CD4-positive, alpha-beta T cell treated with Interleukin-6 at 100 ng/mL for 8 hours (primary cell): Measurements from ENCODE around the gene DDX27.
"Not testable (repeated sequence)": the region's sequence is repeated elsewhere in the genome, so short reads cannot be mapped to it uniquely, and the experiment has no call there.

Experiments
- DNase-seq: peaks from one replicate; pipeline ENCODE4 v3.0.0-alpha.2; 2020; ENCODE audit warnings: mixed read lengths, low spot score

DDX27 gene, protein sequence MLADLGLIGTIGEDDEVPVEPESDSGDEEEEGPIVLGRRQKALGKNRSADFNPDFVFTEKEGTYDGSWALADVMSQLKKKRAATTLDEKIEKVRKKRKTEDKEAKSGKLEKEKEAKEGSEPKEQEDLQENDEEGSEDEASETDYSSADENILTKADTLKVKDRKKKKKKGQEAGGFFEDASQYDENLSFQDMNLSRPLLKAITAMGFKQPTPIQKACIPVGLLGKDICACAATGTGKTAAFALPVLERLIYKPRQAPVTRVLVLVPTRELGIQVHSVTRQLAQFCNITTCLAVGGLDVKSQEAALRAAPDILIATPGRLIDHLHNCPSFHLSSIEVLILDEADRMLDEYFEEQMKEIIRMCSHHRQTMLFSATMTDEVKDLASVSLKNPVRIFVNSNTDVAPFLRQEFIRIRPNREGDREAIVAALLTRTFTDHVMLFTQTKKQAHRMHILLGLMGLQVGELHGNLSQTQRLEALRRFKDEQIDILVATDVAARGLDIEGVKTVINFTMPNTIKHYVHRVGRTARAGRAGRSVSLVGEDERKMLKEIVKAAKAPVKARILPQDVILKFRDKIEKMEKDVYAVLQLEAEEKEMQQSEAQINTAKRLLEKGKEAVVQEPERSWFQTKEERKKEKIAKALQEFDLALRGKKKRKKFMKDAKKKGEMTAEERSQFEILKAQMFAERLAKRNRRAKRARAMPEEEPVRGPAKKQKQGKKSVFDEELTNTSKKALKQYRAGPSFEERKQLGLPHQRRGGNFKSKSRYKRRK

GRCh38 chr20:49219091-49219923 lies at the start of gene DDX27:
Gene DDX27 (plus strand): TSS chr20:49219416. CDS start chr20:49219449, 33 bp downstream.
- DNase-seq, result peak; percentile 97

- no peak for DNase-seq
Measured at GRCh38 chr20:49169547-49169946, 49.7 kb upstream of the DDX27 start.

DNA sequence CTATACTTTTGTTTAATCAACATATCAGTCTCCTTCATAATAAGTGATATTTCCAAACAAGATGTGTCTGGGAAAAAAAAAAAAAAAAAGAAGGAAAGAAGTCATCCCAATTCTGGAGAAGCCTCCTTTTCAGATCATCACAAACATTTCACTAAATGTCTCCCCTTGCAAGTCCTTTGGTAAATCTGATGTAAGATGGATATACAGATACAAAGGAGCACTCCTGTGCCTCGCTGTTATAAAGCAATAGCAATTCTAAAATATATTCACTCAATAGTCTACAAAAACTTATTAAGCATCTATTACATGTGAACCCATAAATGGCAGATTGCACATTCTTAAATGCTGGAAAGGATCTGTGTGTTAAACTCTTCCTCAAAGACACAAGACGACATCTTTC lies 48.5 kb upstream of the DDX27 start:
- no peak for DNase-seq

DNA sequence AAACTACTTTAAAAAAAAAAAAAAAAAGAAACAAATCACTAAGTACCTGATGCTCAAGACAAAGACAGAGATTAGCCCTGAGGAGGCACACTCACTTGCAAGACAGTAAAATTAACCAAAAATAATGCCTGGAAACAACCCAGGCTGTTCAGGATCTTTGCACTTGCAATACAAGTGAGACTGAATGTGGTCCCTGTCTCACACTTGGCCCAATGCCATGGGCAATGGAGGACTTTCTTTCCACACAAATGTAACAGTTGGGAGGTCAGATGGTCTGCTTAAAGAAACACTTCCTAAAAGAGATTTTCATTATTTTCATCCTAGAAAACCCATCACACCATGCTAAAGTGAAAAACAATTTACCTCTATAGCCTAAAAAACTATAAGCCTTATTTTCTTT lies 47.3 kb upstream of the DDX27 start:
- no peak for DNase-seq

DNA sequence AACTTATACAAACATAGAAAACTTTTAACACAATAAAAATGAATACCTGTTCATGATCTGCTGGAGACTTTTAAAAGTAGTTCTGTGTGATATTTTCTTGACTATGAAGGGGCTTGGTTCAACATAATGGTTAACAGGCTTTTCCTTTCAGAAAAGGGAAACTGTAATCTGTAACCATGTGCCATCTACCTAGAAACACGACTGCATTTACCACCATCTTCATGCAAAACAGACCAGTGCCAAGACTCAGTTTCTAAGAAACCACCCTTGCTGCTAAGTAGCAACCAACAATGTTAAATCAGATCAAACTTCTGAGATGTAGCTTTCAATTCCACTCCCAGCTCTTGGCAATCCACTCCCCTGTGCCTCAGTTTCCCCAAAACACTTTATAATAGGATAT lies 46.8 kb upstream of the DDX27 start:
- DNase-seq, result no peak

- no peak for DNase-seq
Measured at GRCh38 chr20:49174183-49174582, 45.0 kb upstream of the DDX27 start.

GRCh38 chr20:49179368-49180277 lies 39.6 kb upstream of the DDX27 start:
- DNase-seq, result no peak

GRCh38 chr20:49181265-49181877 lies 37.8 kb upstream of the DDX27 start:
- no peak for DNase-seq

- no peak for DNase-seq
Measured at GRCh38 chr20:49183444-49183843, 35.8 kb upstream of the DDX27 start.

DNA sequence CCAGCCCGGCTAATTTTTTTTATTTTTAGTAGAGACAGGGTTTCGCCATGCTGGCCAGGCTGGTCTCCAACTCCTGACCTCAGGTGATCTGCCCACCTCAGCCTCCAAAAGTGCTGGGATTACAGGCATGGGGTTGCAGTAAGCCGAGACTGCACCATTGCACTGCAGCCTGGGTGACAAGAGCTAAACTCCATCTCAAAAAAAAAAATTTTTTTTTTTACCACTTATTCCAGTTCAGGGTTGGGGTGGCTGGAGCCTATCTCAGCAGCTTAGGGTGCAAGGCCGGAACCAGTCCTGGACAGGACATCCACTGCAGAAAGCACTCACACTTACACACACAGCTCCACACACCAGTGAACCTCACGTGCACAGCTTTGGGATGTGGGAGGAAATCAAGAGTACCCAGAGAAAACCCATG lies 35.1 kb upstream of the DDX27 start:
- DNase-seq, result not testable (repeated sequence)

DNA sequence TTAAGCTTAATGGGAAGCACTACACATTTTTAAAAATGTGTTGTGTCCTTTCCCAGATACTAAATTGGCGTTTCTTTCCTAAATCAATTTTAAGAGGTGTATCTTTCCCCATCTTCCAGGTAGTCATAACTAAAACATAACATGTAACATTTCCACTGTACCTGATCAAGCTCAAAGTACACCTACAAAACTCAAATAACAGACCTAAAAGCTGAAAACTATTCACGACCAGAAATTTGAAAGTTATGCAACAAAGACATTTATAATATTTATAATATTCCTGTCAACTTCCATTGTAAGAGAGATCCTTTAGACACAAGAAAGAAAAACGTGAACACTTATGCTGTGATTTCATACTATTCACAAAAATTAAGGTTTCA lies 34.5 kb upstream of the DDX27 start:
- no peak for DNase-seq

DNA sequence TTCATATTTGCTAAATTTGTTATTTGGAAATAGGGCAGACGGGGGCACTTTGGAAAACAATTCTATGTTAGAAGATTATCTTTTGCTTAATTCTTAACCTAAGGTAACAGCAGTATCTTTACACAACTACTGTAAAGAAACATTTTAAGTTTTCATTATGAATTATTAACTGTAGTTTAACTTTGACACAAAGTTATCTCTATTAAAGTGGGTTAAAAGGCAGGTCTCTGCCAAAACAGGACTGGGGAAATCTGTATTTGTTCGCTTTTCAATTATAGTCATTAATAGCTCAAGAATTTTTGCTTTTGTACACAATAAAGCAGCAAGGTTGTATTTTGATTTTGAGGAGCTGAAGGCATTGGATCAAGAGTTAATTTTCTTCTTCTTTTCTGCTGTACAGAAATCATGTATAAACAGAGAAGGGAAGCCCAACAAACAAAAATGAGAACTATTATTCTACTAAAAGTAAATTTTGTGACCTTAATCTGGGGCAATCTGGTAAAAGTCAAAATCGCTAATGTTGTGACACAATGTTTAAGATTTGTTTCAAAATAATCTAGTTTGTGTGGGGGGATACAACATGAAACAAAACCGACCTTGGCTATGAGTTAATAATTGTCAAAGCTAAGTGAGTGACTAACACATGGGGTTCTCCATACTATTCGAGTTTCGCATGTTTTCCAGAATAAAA lies 34.0 kb upstream of the DDX27 start:
- DNase-seq, result no peak

DNA sequence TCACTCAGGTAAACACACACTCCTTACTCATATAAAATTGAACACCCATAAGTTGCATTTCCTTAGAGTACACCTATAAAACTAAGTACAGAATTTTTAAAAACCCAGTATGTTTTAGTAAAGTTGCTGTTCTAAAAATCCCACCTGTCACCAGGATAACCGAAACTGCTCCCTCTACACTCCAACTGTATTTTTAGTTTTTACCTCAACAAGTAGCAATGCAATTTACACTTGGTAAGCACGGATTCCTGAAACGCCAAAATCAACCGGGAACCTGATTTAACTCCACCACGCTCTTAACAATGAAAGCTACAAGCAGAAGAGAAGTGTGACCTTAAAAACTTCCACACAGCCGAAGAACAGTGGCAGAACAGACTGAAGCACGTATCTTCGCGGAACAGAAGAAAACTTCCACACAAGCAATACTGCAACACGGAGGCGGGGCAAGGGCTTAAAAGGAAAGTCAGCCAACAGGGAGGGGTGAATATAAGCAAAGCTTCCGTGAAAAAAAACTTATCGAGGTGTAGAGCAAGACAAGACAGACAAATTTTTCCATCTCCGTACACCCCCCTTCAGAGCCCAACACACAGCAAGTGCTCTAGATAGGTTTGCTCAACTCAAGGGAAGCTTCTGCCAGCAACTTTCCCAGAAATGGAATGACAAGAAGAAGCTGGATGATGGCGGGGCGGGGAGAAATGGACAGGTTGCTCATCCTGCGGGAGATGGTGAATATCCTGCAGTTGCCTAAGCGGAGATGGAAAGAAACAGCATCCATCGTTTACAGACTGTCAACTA lies 32.5 kb upstream of the DDX27 start:
- DNase-seq, result peak; percentile 66

- DNase-seq, result peak; percentile 3
Measured at GRCh38 chr20:49187330-49187850, 31.8 kb upstream of the DDX27 start.

GRCh38 chr20:49187851-49188641 lies 31.2 kb upstream of the DDX27 start, which contains the start of gene STAU1:
Gene STAU1 (minus strand): TSS chr20:49188334. CDS start chr20:49166201, 22,133 bp downstream.
- DNase-seq, result peak; percentile 96

DNA sequence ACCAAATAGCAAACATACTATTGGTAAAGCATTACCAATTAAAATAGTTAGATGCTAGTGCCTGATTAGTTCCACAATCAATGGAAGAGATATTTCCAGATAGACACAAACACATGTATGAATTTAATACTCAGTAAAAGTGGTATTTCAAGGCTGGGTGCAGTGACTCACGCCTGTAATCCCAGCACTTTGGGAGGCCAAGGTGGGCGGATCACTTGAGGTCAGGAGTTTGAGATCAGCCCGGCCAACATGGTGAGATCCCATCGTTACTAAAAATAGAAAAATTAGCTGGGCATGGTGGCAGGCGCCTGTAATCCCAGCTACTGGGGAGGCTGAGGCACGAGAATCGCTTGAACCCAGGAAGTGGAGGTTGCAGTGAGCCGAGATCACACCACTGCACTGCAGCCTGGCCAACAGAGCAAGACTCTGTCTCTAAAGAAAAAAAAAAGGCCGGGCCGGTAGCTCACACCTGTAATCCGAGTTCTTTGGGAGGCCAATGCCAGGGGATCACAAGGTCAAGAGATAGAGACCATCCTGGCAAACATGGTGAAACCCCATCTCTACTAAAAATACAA lies 26.2 kb upstream of the DDX27 start:
- not testable (repeated sequence) for DNase-seq

DNA sequence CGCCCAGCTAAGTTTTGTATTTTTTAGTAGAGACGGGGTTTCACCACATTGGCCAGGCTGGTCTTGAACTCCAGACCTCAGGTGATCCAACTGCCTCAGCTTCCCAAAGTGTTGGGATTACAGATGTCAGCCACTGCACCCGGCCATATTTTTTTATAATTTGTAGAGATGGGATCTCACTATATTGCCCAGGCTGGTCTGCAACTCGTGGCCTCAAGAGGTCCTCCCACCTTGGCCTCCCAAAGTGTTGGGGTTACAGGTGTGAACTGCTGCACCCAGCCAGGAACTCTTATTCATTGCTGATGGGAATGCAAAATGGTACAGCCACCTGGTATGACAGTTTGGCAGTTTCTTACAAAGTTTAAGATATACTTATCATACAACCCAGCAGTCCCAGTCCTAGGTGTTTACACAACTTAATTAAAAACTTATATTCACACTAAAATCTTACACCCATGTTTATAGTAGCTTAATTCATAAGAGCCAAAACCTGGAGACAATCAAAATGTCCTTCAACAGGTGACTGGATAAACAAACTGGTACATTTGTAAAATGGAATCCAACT lies 19.4 kb upstream of the DDX27 start:
- DNase-seq, result no peak

DNA sequence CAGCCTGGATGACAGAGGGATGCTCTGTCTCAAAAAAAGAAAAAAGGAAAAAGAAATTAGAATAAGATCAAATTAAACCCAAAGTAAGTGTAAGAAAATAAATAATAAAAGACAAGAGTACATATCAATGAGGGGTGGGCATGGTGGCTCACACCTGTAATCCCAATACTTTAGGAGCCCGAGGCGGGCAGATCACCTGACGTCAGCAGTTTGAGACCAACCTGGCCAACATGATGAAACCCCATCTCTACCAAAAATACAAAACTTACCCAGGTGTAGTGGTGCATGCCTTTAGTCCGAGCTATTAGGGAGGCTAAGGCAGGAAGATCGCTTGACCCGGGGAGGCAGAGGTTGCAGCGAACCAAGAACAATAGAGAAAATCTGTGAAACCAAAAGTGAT lies 16.2 kb upstream of the DDX27 start:
- DNase-seq, result no peak
